Pons (tissue), 1 donor: ENCODE measurements around the gene DCTPP1.
"Not testable (repeated sequence)": the region's sequence is repeated elsewhere in the genome, so short reads cannot be mapped to it uniquely, and the experiment has no call there.

Experiments used
- DNase-seq: peaks from one replicate; pipeline ENCODE4 v3.0.0-alpha.2; 2016; ENCODE audit warnings: low spot score

Gene DCTPP1

GRCh38 chr16:30429678-30430427 lies at the start of gene DCTPP1:
TSS of gene DCTPP1 (minus strand) at chr16:30430030. CDS start at chr16:30429980, 50 bp downstream.
- peak; percentile 99 for DNase-seq

- no peak for DNase-seq
Measured at GRCh38 chr16:30478766-30479478, 49.1 kb upstream of the DCTPP1 start.

- DNase-seq: not testable (repeated sequence)
Measured at GRCh38 chr16:30477773-30478172, 47.9 kb upstream of the DCTPP1 start.

GRCh38 chr16:30476991-30477390 lies 47.2 kb upstream of the DCTPP1 start:
- no peak for DNase-seq

- DNase-seq: no peak
Measured at GRCh38 chr16:30474684-30475083, 44.9 kb upstream of the DCTPP1 start.

GRCh38 chr16:30474074-30474452 lies 44.2 kb upstream of the DCTPP1 start:
- DNase-seq: no peak

- no peak for DNase-seq
Measured at GRCh38 chr16:30473231-30474073, 43.6 kb upstream of the DCTPP1 start.

- peak; percentile 62 for DNase-seq
Measured at GRCh38 chr16:30472328-30472942, 42.6 kb upstream of the DCTPP1 start, which contains the start of gene ITGAL. TSS of gene ITGAL (plus strand) at chr16:30472742. CDS start at chr16:30472838, 96 bp downstream.

GRCh38 chr16:30470632-30470995 lies 40.8 kb upstream of the DCTPP1 start:
- no peak for DNase-seq

GRCh38 chr16:30470170-30470512 lies 40.3 kb upstream of the DCTPP1 start:
- DNase-seq: no peak

GRCh38 chr16:30464078-30464477 lies 34.2 kb upstream of the DCTPP1 start:
- DNase-seq: no peak

GRCh38 chr16:30461426-30461825 lies 31.6 kb upstream of the DCTPP1 start:
- DNase-seq: not testable (repeated sequence)

GRCh38 chr16:30459456-30459855 lies 29.6 kb upstream of the DCTPP1 start:
- no peak for DNase-seq

GRCh38 chr16:30458561-30459394 lies 28.9 kb upstream of the DCTPP1 start:
- DNase-seq: peak; percentile 23

GRCh38 chr16:30457743-30458560 lies 28.1 kb upstream of the DCTPP1 start:
- DNase-seq: no peak

- no peak for DNase-seq
Measured at GRCh38 chr16:30457256-30457655, 27.4 kb upstream of the DCTPP1 start.

GRCh38 chr16:30456302-30456701 lies 26.5 kb upstream of the DCTPP1 start:
- DNase-seq: no peak

- not testable (repeated sequence) for DNase-seq
Measured at GRCh38 chr16:30452709-30453580, 23.1 kb upstream of the DCTPP1 start.

GRCh38 chr16:30449116-30449435 lies 19.2 kb upstream of the DCTPP1 start:
- DNase-seq: no peak
